ENCODE results near the gene RALGAPA2.

DNA sequence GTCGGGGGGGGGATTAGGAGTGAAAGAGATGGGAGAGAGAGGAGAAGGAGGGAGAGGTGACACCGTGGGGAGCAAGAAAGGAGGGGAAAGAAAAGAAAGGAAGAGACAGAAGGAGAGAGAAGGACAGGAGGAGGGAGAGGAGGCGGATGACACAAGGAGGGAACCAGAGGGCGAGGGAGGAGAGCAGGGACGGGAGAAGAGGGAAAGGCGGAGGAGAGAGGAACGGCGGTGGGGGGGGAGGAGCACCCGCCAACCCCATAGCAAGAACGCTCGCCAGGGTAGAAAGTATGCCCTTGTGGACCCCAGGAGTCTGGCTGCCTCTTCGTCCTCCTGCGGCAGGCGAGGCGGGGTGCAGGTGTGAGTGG, 349.0 kb downstream of the RALGAPA2 start:
- TF ChIP-seq MAX (IDR thresholded peaks at IDR 0.05) (no peak), POLR2A (IDR thresholded peaks at IDR 0.05; ENCODE audit: borderline replicate concordance, extremely low read depth, insufficient read depth, insufficient read length) (no peak), EGR1 (IDR thresholded peaks at IDR 0.05; ENCODE audit: low read depth) (no peak), EZH2phosphoT487 (IDR thresholded peaks at IDR 0.05; ENCODE audit: borderline replicate concordance) (no peak), EZH2 (IDR thresholded peaks at IDR 0.05) (no peak), SRF (IDR thresholded peaks at IDR 0.05; ENCODE audit: low read depth) (no peak), ATF3 (IDR thresholded peaks at IDR 0.05) (no peak), TCF7L2 (IDR thresholded peaks at IDR 0.05; ENCODE audit: borderline replicate concordance, extremely low read depth, insufficient read depth, insufficient read length) (no peak), YY1 (IDR thresholded peaks at IDR 0.05; ENCODE audit: extremely low read depth, insufficient replicate concordance, low read depth, low read length) (no peak), SP1 (IDR thresholded peaks at IDR 0.05; ENCODE audit: low read depth) (no peak)
- TF ChIP-seq, protein P1, sequence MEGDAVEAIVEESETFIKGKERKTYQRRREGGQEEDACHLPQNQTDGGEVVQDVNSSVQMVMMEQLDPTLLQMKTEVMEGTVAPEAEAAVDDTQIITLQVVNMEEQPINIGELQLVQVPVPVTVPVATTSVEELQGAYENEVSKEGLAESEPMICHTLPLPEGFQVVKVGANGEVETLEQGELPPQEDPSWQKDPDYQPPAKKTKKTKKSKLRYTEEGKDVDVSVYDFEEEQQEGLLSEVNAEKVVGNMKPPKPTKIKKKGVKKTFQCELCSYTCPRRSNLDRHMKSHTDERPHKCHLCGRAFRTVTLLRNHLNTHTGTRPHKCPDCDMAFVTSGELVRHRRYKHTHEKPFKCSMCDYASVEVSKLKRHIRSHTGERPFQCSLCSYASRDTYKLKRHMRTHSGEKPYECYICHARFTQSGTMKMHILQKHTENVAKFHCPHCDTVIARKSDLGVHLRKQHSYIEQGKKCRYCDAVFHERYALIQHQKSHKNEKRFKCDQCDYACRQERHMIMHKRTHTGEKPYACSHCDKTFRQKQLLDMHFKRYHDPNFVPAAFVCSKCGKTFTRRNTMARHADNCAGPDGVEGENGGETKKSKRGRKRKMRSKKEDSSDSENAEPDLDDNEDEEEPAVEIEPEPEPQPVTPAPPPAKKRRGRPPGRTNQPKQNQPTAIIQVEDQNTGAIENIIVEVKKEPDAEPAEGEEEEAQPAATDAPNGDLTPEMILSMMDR (IDR thresholded peaks at IDR 0.05 in 2 of 3, conservative IDR thresholded peaks at IDR 0.05 in 1 of 3; ENCODE audit: borderline replicate concordance in 1 of 3, insufficient read depth in 1 of 3, low read depth in 2 of 3, low read length in 2 of 3): no peak

All from HCT116 (cell line).